ENCODE measurements around the gene CABLES1. TPM values are rescaled to one million over a fixed set of nuclear protein-coding genes. Genes with fewer than 3 reads are reported as not detected.

Gene CABLES1
- polyA plus RNA-seq, 3 donors = 0.09 to 0.15 TPM; not detected in 1

- Histone ChIP-seq H3K4me3 (replicated peaks in 1 of 3; ENCODE audit: low read depth in 2 of 3, low read length in 3 of 3) (peak overlapping the region; percentile 0 to 71 (median 18)), H3K27me3 (ENCODE audit: control insufficient read depth in 2 of 2, insufficient read depth in 2 of 2, low read length in 2 of 2) (peaks cover 41 to 48% of the 10 kb centered on the region in 2 donors)
- TF ChIP-seq CTCF (IDR thresholded peaks at IDR 0.05) = no peak
These were observed 1.2 kb downstream of the CABLES1 start for GRCh38 chr18:23136326-23137096.

GRCh38 chr18:23137097-23137635 is 1.9 kb downstream of the CABLES1 start:
- Mint-ChIP-seq H3K36me3 (peaks cover 5 to 9% of the 10 kb centered on the region in 2 donors), H3K9me3 (peaks cover 0 to 21% (median 9%) of the 10 kb centered on the region in 7 donors), H3K4me3 (peak overlapping the region; percentile 77 to 89), H3K27me3 (ENCODE audit: low read depth in 3 of 3) (peaks cover 55 to 74% (median 56%) of the 10 kb centered on the region in 3 donors), H3K27ac (no peak overlapping the region), H3K4me1 (peaks cover 23% of the 10 kb centered on the region)
- peak overlapping the region; percentile 69 for H2AFZ ChIP-seq (ENCODE audit: insufficient read depth, low read depth, low read length, poor library complexity, severe bottlenecking)
- 4% methylated on average over 6 of the region's 12 CpGs for WGBS (ENCODE audit: insufficient coverage)
- peaks cover 18 to 27% of the 10 kb centered on the region in 2 donors for H3K4me1 ChIP-seq (ENCODE audit: control insufficient read depth in 1 of 2, insufficient read depth in 2 of 2, low read length in 2 of 2)
- intact Hi-C loops (cut with micrococcal nuclease) = loop anchor here in 1 of 2 donors (10.0 kb wide), 2 partner anchors 88 to 118 kb away; no protein-coding TSS in a partner anchor
- H3K27me3 ChIP-seq (ENCODE audit: control insufficient read depth in 2 of 2, insufficient read depth in 2 of 2, low read length in 2 of 2) = peaks cover 41 to 48% of the 10 kb centered on the region in 2 donors
- H4K20me1 ChIP-seq (ENCODE audit: insufficient read depth, low read length) = no peaks in the 10 kb centered on the region
- H3K27ac ChIP-seq (ENCODE audit: low read depth in 1 of 2, low read length in 2 of 2) = no peak overlapping the region
- peak overlapping the region in 1 of 3 experiments; percentile 71 for H3K4me3 ChIP-seq (replicated peaks in 1 of 3; ENCODE audit: low read depth in 2 of 3, low read length in 3 of 3)
- no peak overlapping the region for H3K9ac ChIP-seq (ENCODE audit: insufficient read depth, low read length, poor library complexity, severe bottlenecking)
- no peaks in the 10 kb centered on the region for H3K79me2 ChIP-seq (ENCODE audit: insufficient read depth, low read length)
- no peak for TF ChIP-seq CTCF (IDR thresholded peaks at IDR 0.05)
- peak overlapping the region; percentile 93 for H3K4me2 ChIP-seq (replicated peaks; ENCODE audit: extremely low read depth, low read length, poor library complexity, severe bottlenecking)
- H3K36me3 ChIP-seq (replicated peaks in 1 of 2; ENCODE audit: control insufficient read depth in 1 of 2, insufficient read depth in 2 of 2, low read length in 2 of 2) = no peaks in the 10 kb centered on the region
- peaks cover 4 to 23% of the 10 kb centered on the region in 2 donors for H3K9me3 ChIP-seq (replicated peaks in 1 of 2; ENCODE audit: control insufficient read depth in 1 of 2, insufficient read depth in 1 of 2, low read length in 2 of 2)
- DNase-seq = no peak

More at GRCh38 chr18:23136326-23137096, 1.2 kb downstream of the CABLES1 start:
- H3K9me3 Mint-ChIP-seq = peaks cover 0 to 21% (median 9%) of the 10 kb centered on the region in 7 donors
- peak in 2 of 3 donors; percentile 34 to 48 for DNase-seq
- Histone ChIP-seq H3K9me3 (replicated peaks in 1 of 2; ENCODE audit: control insufficient read depth in 1 of 2, insufficient read depth in 1 of 2, low read length in 2 of 2) (peaks cover 4 to 23% of the 10 kb centered on the region in 2 donors), H2AFZ (ENCODE audit: insufficient read depth, low read depth, low read length, poor library complexity, severe bottlenecking) (peak overlapping the region; percentile 69), H3K4me2 (replicated peaks; ENCODE audit: extremely low read depth, low read length, poor library complexity, severe bottlenecking) (peak overlapping the region; percentile 93), H4K20me1 (ENCODE audit: insufficient read depth, low read length) (no peaks in the 10 kb centered on the region), H3K79me2 (ENCODE audit: insufficient read depth, low read length) (no peaks in the 10 kb centered on the region), H3K4me1 (ENCODE audit: control insufficient read depth in 1 of 2, insufficient read depth in 2 of 2, low read length in 2 of 2) (peaks cover 18 to 26% of the 10 kb centered on the region in 2 donors), H3K9ac (ENCODE audit: insufficient read depth, low read length, poor library complexity, severe bottlenecking) (peak overlapping the region; percentile 15), H3K27ac (ENCODE audit: low read depth in 1 of 2, low read length in 2 of 2) (no peak overlapping the region), H3K36me3 (replicated peaks in 1 of 2; ENCODE audit: control insufficient read depth in 1 of 2, insufficient read depth in 2 of 2, low read length in 2 of 2) (no peaks in the 10 kb centered on the region)
- 0% methylated on average over 69 of the region's 72 CpGs for WGBS (ENCODE audit: insufficient coverage)
- no peak overlapping the region for H3K27ac Mint-ChIP-seq
- H3K4me1 Mint-ChIP-seq = peaks cover 20% of the 10 kb centered on the region
- peaks cover 5 to 9% of the 10 kb centered on the region in 2 donors for H3K36me3 Mint-ChIP-seq
- H3K27me3 Mint-ChIP-seq (ENCODE audit: low read depth in 3 of 3) = peaks cover 53 to 71% (median 55%) of the 10 kb centered on the region in 3 donors
- peak overlapping the region; percentile 77 to 89 for H3K4me3 Mint-ChIP-seq
- intact Hi-C loops (cut with micrococcal nuclease) = loop anchor here in 1 of 2 donors (10.0 kb wide), 2 partner anchors 88 to 118 kb away; no protein-coding TSS in a partner anchor
